NCI-H510A (cell line): Measurements from ENCODE around the gene SCARF1.

Experiments used
- DNase-seq: peaks from one replicate; lab custom pipeline; 2025; lab: John Stamatoyannopoulos, UW

Gene SCARF1

DNA sequence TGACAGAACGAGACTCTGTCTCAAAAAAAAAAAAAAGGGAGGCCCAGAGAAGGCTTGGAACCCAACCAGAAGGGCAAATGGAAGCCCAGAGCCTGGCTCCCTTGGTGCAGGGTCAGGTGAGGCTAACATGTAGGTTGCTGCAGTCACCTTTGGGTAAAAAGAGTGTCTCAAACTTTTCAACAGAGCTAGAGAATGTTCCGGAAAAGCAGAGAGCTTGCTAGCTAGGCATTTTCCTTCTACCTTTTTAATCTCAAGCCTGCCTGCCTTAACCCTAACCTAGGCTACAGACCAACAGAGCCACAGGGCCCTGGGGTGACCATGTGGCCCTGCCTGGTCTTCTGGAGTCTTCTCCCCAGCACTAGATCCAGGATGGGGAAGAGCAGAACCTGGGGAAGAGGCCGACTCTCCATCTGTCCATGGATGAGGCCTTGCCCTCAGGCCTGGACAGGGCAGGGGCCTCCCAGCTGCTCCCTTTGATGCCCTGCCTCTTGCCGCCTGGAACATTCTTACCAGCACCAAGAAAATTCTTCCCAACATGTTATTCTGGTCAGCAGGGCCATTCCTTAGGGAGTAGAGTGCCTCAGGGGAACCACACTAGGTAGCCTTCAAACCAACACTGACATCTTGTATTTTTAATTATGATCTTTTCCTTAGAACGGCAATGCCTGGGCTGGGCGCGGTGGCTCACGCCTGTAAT lies 47.0 kb downstream of the SCARF1 start:
- DNase-seq: no peak

DNA sequence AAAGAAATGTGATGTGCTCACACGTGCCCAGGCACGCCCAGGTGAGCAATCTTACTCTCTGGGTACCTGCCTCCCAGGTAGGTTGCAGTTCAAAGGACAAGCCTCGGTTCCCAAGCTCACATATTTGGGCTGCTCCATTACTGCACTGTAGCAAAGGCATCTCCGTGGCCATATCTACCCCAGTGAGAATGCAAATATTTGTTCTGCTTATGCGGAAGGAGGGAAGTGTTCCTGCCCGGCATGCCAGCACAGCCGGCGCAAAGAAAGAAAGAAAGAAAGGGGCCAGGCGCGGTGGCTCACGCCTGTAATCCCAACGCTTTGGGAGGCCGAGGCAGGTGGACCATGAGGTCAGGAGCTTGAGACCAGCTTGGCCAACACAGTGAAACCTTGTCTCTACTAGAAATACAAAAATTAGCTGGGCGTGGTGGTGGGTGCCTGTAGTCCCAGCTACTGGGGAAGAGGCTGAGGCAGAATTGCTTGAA lies 47.6 kb downstream of the SCARF1 start:
- DNase-seq: no peak

DNA sequence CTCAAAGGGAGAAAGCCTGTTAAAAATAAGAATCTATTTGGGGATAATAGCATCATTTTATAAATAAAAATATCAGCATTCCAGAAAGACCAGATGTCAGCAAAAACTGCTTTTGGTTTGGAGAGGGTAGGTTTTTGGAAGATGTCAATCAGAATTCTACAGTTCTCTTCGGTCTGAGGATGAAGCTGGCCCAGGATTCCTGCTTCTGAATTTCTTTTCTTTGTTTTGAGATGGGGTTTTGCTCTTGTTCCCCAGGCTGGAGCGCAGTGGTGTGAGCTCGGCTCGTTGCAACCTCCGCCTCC lies 52.0 kb downstream of the SCARF1 start:
- no peak for DNase-seq

DNA sequence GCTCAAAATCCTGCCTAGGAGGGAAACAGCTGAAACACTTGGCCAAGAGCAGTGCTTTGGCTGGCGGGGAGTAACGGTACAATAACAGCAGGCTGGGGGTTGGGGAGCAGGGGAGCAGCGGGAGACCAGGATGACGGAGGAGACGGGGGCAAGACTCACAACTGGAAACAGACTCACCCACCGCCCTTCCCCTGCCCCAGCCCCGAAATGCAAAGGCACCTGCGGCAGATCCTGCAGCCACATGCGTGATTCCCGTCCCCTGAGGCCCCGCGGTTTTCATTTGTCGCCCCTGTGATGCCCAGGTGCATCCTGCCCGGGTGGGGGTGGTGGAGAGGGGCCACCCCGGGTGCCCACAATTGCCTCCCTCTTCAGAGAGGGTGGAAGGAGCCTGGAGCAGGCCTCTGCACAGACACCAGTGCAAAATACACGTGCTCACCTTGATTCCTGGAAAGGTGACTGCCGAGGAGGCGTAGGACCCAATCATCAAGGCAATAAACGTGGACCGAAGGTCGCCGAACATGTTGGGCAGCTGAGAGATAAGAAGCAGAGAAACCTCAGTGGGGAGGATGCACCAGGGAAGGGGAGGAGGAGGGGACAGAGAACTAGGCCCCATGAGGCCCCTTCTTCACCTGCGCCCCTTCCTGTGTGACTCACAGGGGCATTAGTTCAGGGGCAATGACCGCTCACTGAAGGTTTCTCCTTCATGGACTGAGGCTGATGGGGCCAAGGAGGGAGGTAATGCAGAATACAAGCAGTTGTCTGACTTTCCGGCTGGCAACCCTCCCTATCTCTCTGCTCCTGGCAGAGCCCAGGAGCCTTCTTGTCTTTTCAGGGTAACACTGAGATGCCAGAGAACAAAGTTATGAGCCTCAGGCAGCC lies 52.5 kb downstream of the SCARF1 start:
- no peak for DNase-seq

DNA sequence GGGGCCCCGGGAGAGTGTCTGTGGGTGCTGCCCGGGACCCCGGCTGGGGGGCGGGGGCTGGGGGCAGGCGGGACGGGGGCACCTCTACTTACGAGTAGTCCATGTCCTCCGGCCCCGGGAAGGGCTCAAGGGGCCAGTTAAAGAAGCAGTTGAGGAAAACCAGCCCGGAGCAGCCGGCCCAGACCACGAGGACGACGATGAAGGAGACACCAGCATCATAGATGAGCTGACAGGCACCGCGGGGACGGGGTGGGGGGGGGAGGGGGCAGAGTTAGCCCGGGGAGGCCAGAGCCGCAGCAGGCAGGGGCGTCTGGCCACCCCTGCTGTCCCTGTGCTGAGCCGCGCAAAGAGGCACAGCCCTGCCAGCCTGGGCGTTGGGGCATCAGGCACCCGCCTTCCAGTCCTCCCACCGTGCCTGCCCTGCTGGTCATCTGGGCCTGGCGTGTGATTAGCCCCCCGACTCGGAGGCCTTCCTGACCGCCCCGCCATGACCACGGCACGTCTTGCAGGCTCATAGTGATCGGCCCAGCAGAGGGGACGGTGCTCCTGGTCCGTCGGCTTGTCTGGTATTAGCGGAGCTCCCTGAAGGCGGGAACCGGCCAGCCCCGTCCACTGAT lies 54.0 kb downstream of the SCARF1 start:
- no peak for DNase-seq

- no peak for DNase-seq
Observed at GRCh38 chr17:1590747-1591473, 54.6 kb downstream of the SCARF1 start.

- DNase-seq: no peak
Observed at GRCh38 chr17:1590029-1590746, 55.3 kb downstream of the SCARF1 start.

DNA sequence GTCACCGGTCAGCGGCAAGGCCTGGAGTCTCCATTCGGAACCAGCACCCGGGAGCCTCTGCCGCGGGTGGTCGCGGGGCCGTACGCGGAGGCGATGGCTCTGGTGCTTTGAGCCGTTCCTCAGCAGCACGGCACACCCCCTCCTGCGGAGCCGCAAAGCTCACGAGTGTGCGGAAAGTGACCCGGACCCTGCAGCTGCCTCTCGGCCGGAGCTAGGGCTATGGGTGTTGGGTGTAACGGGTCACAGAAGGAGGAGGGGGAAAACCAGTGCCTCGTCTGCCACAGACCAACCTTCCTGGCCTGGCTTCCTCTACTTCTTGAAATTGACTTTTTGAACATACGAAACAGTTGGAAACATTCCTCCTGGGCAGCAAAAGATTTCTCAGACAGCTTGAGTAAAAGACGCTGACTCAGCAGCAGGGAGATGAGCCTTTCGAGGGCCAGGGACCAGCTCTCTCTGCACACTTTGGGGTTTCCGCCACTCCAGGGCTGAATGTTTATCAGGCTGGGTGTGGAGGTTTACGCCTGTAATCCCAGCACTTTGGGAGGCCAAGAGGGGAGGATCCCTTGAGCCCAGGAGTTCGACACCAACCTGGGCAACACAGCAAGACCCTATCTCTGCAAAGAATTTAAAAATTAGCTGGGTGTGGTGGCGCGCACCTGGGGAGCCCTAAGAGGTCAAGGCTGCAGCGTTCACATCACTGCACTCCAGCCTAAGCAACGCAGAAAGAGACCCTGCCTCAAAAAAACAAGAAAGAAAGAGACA lies 56.5 kb downstream of the SCARF1 start:
- no peak for DNase-seq

- no peak for DNase-seq
Observed at GRCh38 chr17:1584167-1584566, 61.4 kb downstream of the SCARF1 start.
